GM21576 (cell line): Measurements from ENCODE around the gene FAM163A.
"Not testable (repeated sequence)": the region's sequence is repeated elsewhere in the genome, so short reads cannot be mapped to it uniquely, and the experiment has no call there.

Source experiments
- ATAC-seq: cut with Tn5 transposase; IDR thresholded peaks from one replicate; pipeline ENCODE4 v1.9.1; 2021; ENCODE audit warnings: mild to moderate bottlenecking, moderate library complexity; ENCODE audit not compliant: unreplicated experiment

Gene FAM163A

DNA sequence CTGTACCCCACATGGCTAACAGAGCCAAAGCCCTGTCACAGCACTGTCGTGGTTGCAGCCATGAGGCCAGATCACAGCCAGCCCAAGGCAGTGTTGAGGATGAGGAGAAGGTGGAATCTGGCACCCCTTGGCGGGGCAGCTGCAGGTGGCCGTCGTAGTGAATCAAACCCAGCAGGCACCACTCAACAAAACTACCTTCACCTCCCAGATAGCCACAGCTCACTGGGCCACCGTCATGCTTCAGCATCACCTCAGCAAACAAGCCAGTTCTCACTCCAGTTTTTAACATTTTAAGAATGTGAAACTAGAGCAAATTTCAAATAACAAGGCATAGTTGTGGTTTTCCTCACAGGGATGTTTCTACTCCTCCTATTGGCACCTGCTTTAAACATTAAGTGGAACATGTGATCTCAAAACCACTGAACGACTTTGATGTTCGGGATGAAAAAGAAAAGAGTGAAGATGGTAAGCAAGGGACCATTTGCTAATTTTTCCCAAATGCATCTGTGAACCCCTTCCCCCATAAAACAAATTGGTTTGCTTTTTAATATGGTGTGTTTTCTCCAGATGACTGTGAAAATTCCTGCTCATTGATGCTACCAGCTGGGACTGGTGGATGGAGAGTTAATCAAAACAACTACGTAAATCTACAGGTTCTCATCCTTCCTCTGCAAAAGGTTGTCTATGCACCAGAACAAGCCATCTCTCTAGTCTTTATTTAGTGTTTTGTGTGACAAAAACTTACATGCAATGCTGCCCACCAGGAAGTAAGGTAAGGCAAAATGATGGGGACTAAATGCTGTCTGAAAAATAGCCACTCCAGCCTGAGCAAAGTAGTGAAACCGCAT, 89.0 kb downstream of the FAM163A start:
- ATAC-seq = no peak

DNA sequence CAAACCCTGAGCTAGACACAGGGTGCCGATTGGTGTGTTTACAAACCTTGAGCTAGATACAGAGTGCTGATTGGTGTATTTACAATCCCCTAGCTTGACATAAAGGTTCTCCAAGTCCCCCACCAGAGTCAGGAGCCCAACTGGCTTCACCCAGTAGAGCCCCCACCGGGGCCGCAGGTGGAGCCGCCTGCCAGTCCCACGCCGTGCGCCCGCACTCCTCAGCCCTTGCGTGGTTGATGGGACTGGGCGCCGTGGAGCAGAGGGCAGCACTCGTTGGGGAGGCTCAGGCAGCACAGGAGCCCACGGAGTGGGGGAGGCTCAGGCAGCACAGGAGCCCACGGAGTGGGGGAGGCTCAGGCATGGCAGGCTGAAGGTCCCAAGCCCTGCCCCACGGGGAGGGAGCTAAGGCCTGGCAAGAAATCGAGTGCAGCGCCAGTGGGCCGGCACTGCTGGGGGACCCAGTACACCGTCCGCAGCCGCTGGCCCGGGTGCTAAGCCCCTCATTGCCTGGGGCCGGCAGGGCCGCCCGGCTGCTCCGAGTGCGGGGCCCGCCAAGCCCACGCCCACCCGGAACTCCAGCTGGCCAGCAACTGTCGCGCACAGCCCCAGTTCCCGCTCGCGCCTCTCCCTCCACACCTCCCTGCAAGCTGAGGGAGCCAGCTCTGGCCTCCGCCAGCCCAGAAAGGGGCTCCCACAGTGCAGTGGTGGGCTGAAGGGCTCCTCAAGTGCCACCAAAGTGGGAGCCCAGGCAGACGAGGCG, 93.8 kb downstream of the FAM163A start:
- ATAC-seq = not testable (repeated sequence)

DNA sequence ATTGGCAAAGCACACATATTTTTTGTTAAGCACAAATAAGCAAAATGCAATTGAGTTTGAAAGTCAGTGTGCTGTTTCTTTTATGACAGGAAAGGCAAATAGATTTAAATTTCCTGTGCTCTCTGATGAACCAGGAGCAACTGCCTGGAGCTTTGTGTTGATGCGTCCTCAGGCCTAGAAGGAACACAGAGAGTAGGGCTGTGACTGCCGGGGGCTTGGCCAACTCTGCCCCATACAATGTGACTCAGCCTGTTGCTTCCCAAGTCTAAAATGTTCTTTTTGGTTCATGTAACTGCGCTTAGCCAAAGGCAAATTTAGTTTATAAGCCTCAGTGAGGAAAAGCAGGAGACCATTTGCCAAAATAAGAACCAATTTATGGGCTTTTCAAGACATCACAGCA, 97.0 kb downstream of the FAM163A start:
- no peak for ATAC-seq

DNA sequence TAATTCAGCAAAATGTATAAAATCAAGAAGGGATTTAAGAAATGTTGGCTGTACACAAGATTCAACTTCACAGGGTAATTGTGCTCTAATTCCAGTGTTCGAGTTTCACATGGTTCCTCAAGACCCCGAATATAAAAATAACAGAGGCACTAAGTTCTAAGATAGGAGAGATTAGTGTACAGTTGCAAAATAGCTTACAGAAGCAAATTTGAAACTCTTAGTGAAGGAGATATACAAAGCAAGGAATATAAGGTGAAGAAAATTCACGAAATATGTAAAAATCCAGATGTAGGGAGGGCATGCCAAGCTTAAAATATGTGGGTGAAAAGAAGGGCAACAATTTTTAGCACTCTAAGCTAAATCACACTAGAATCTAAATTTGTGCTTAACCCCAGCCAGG, 105.1 kb downstream of the FAM163A start:
- no peak for ATAC-seq

DNA sequence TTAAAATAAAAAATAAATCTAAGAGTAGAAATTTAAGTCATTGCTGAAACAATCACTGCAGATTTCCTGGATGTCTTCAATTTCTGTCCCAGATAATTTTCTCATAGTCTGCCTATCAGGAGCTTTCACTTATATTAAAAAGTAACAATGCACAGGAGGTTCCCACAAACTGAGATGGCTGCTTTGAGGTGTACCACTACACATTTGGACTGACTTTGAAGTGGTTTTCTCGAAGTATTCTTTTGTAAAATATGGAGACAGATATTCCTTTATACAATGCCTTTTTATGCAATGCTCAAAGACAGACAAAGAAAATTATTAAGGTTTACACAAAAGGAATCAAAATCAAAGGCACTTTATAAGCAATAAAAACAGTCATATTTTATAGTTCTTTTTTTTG, 110.0 kb downstream of the FAM163A start:
- no peak for ATAC-seq

DNA sequence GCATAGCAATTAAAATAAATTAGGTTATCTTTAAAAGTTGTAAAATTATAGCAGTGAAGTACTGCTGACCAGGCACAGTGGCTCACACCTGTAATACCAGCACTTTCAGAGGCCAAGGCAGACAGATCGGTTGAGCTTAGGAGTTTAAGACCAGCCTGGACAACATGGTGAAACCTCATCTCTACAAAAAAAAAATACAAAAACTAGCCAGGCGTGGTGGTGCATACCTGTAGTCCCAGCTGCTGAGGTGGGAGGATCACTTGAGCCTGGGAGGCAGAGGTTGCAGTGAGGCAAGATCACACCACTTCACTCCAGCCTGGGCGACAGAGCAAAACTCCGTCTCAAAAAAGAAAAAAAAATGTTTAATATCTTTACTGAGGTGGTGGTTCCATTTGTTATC, 112.7 kb downstream of the FAM163A start:
- not testable (repeated sequence) for ATAC-seq

DNA sequence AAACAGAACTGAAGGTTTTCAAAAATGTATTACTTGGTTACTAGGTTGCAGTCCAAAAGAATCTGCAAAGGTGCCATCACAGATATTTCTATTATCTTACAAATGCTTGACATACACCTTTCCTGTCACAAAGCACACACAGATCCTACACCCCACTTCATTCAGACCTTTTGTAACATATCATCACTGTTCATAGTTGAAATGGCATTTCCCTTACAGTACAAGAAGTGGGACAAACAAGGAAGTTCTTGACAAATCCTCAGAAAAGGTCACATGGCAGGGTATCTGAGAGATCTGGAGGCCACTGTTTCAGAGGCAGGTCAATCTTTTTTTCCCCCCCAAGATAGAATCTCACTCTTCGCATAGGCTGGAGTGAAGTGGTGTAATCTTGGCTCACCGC, 113.2 kb downstream of the FAM163A start:
- ATAC-seq = no peak

DNA sequence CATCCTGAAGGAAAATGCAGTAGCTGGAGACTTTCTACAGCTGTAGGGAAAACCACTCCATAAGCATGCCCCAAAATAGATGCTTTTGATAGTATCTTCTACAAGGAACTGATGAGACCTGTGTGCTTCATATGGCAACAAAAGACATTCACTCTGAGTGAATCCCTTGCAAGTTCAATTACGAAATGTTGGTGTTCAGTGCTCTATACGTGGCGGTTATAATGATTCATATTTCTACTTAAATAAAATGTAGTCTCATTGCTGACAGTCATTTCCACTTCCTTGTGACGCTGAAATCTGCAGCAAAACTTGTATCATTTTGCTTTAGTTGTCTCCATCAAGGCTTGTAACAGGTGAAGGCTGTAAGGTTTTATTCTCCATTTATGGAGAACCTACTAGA, 113.9 kb downstream of the FAM163A start:
- no peak for ATAC-seq

DNA sequence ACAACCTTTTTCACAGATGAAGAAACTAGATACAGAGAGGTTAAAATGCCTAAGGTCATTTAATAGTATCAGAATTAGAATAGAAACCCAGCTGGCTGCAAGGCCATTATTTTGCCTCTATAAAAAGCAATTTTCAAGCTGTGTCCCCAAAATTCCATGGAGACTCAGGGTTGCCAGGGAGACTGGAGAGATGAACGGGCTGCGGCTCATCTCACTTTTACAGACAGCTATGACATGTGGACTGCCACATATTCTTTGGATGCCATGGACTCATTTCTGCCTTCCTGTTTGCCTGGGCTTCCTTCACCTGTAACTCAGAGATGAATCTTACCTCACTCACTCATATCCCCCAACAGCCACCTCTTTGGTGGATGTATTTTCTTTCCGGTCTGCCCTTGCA, 117.6 kb downstream of the FAM163A start:
- no peak for ATAC-seq

DNA sequence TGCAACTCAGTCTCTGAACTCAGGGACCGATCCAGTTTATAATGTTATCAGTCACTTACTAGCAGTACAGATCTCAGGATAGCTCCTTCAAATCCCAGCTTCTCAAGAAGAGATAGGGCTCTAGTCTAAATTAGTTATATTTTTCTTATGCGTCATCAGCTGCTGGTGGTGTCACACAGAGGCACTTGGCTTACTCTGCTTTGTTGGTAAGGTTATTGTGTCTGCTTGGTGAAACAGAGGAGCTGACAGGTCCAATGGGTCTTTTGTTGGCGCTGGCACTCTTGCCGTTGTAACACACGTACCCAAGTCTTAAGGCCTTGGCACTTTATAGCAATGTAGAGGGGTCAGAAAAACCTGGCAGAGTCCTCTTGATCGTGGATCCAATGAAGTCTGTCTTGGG, 122.3 kb downstream of the FAM163A start:
- no peak for ATAC-seq
